Naive thymus-derived CD4-positive, alpha-beta T cell (primary cell): ENCODE measurements around the gene ISCU. TPM values are rescaled to one million over a fixed set of nuclear protein-coding genes. Genes with fewer than 3 reads are reported as not detected.

Experiments
- ATAC-seq: fragments of 150-1000 bp; cut with Tn5 transposase; 2 replicates; pipeline ENCODE4 v1.10.0; 2021; ENCODE audit warnings: mild to moderate bottlenecking, moderate library complexity
- CTCF ChIA-PET: fragments of 350-600 bp; sonication (Branson Sonifier 250); formaldehyde crosslinking; loops from one replicate; lab custom pipeline; 2021; ENCODE audit warnings: antibody characterized with exemption; lab: Charles Lee
- POLR2A ChIA-PET: fragments of 350-600 bp; sonication (Branson Sonifier 250); formaldehyde crosslinking; loops from one replicate; lab custom pipeline; 2021; ENCODE audit warnings: antibody characterized with exemption, inconsistent platforms; lab: Charles Lee
- DNase-seq, 9 donors: peaks; one replicate each; pipeline versions ENCODE4 v3.0.0 to v3.0.0-alpha.2; 2020 to 2022; ENCODE audit warnings: mixed read lengths in 1 of 9
- H3K27ac ChIP-seq: one replicate; pipeline ENCODE4 v1.7.0; 2013; ENCODE audit warnings: mild to moderate bottlenecking, low read depth, low read length, moderate library complexity
- H3K27me3 ChIP-seq, 2 donors: one replicate each; pipeline ENCODE4 v1.7.0; 2013; ENCODE audit warnings: low read length in 2 of 2, mild to moderate bottlenecking in 2 of 2, moderate library complexity in 2 of 2; ENCODE audit not compliant: control insufficient read depth in 2 of 2, insufficient read depth in 2 of 2
- H3K36me3 ChIP-seq, 3 experiments: 1 replicate in 2 of 3; 2 replicates in 1 of 3; pipeline ENCODE4 v1.7.0; 2013; ENCODE audit warnings: low read length in 3 of 3, mild to moderate bottlenecking in 3 of 3, moderate library complexity in 1 of 3; ENCODE audit not compliant: insufficient read depth in 3 of 3, control insufficient read depth in 2 of 3
- H3K4me1 ChIP-seq, 2 donors: one replicate each; pipeline ENCODE4 v1.7.0; 2013; ENCODE audit warnings: low read length in 2 of 2, mild to moderate bottlenecking in 2 of 2, moderate library complexity in 1 of 2; ENCODE audit not compliant: control insufficient read depth in 2 of 2, insufficient read depth in 2 of 2
- H3K4me3 ChIP-seq: 2 replicates; pipeline ENCODE4 v1.7.0; 2013; ENCODE audit warnings: mild to moderate bottlenecking, low read length
- H3K9me3 ChIP-seq, 3 experiments: 1 replicate in 2 of 3; 2 replicates in 1 of 3; pipeline ENCODE4 v1.7.0; 2013; ENCODE audit warnings: low read length in 3 of 3; ENCODE audit not compliant: control insufficient read depth in 2 of 3
- H3K27ac Mint-ChIP-seq, 9 donors: one replicate each; pipeline ENCODE4 v1.8.0; 2020 to 2022; ENCODE audit warnings: mixed read lengths in 9 of 9, mild to moderate bottlenecking in 8 of 9, moderate library complexity in 5 of 9, inconsistent platforms in 2 of 9
- H3K27me3 Mint-ChIP-seq, 5 donors: one replicate each; pipeline ENCODE4 v1.8.0; 2021 to 2022; ENCODE audit warnings: mixed read lengths in 5 of 5, mild to moderate bottlenecking in 1 of 5
- H3K36me3 Mint-ChIP-seq, 5 donors: one replicate each; pipeline ENCODE4 v1.8.0; 2020 to 2022; ENCODE audit warnings: mixed read lengths in 5 of 5, mild to moderate bottlenecking in 3 of 5, inconsistent platforms in 1 of 5
- H3K4me1 Mint-ChIP-seq, 7 donors: one replicate each; pipeline ENCODE4 v1.8.0; 2020 to 2022; ENCODE audit warnings: mixed read lengths in 7 of 7, mild to moderate bottlenecking in 3 of 7, inconsistent platforms in 1 of 7
- H3K4me3 Mint-ChIP-seq, 10 donors: one replicate each; pipeline ENCODE4 v1.8.0; 2020 to 2022; ENCODE audit warnings: mild to moderate bottlenecking in 10 of 10, mixed read lengths in 10 of 10, moderate library complexity in 6 of 10, inconsistent platforms in 2 of 10
- H3K9me3 Mint-ChIP-seq, 11 donors: one replicate each; pipeline ENCODE4 v1.8.0; 2020 to 2022; ENCODE audit warnings: mixed read lengths in 11 of 11, mild to moderate bottlenecking in 4 of 11, inconsistent platforms in 1 of 11, moderate library complexity in 1 of 11
- intact Hi-C, 2 donors: fragments of 100-400 bp; cut with micrococcal nuclease; formaldehyde crosslinking; loops; one replicate each; pipeline ENCODE4 v1.15.1; 2023
- polyA plus RNA-seq, 2 donors: library from polyadenylated mRNA; unstranded; fragments of 300-500 nt; fragmentation: Illumina TruSeq; gene quantifications; one replicate each; pipeline ENCODE4 v1.2.3, GENCODE V29; 2021
- total RNA-seq, 6 experiments: library from RNA in 5 of 6; stranded (reverse) in 5 of 6; gene quantifications; 1 replicate in 5 of 6; 2 replicates in 1 of 6; pipeline ENCODE4 v1.2.3 and lab custom pipeline; 2021 to 2026

The ISCU gene
- total and polyA plus RNA-seq, 7 experiments from 2014 or later: 51.7 to 401 (median 197) TPM

DNA sequence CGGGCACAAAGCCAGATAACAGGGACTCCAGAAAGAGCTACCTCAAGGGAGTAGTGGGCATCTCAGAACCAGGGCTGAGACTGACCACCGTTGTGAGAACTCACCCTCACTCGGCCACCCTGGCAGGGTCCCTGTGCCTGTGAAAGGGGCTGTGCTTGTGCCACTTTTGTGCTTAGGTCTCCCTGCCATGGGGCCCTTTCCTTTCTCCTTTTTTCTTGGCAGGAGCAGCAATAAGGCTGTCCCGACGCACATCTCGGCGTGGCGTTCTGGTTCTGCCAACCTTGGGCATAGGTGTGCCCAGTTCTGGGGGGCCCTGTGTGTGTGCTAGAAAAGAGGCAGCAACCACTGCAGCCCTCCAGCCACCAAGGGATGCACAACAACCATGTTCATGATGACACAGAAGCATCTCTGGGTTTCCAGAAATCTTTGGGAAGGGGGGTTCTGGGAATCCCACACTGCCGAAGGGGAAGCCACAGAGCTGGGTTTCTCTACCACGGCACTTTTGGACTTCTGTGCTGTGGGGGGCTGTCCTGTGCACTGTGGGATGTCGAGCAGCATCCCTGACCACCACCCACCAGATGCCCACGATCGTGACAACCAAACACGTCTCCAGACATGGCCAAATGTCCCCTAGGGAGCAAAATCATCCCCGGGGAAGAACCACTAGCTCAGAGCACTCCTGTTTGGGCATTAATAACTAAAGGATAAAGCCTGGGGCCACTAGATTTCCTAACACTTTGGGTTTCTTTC lies 48.6 kb downstream of the ISCU start:
- no peaks in the 10 kb centered on the region for H3K9me3 ChIP-seq
- ChIA-PET CTCF (interaction anchor here (0.7 to 2.5 kb wide), 5 partner anchors 8 to 193 kb away, joined by 3 to 9 read pairs (median 5); no protein-coding TSS in a partner anchor), POLR2A (no interaction called here)
- no peak overlapping the region for H3K27ac ChIP-seq
- H3K4me1 Mint-ChIP-seq: peaks cover 0 to 16% (median 5%) of the 10 kb centered on the region in 7 donors
- H3K36me3 Mint-ChIP-seq: peaks cover 0 to 15% (median 0%) of the 10 kb centered on the region in 5 donors
- H3K36me3 ChIP-seq: no peaks in the 10 kb centered on the region
- no peak for DNase-seq
- ATAC-seq: no peak
- no peaks in the 10 kb centered on the region for H3K27me3 ChIP-seq
- peak overlapping the region in 1 of 9 donors; percentile 16 for H3K27ac Mint-ChIP-seq
- H3K4me3 ChIP-seq: no peak overlapping the region
- no peaks in the 10 kb centered on the region for H3K27me3 Mint-ChIP-seq
- peaks cover 0 to 7% (median 0%) of the 10 kb centered on the region in 11 donors for H3K9me3 Mint-ChIP-seq
- peaks cover 0 to under 1% of the 10 kb centered on the region in 2 donors for H3K4me1 ChIP-seq
- no peak overlapping the region for H3K4me3 Mint-ChIP-seq
- intact Hi-C loops: loop anchor here in 1 of 2 donors (10.0 kb wide), 1 partner anchor 846 kb away; the partner anchor contains the start of gene PRDM4

GRCh38 chr12:108611884-108612415 lies 49.6 kb downstream of the ISCU start:
- peak; percentile 51 for ATAC-seq
- H3K36me3 ChIP-seq: no peaks in the 10 kb centered on the region
- peaks cover 6 to 10% of the 10 kb centered on the region in 2 donors for H3K4me1 ChIP-seq
- peaks cover 0 to 24% (median 0%) of the 10 kb centered on the region in 5 donors for H3K36me3 Mint-ChIP-seq
- peak in 5 of 9 donors; percentile 28 to 48 (median 43) for DNase-seq
- H3K27ac Mint-ChIP-seq: peak overlapping the region in 3 of 9 donors; percentile 16 to 56 (median 30)
- no peak overlapping the region for H3K4me3 Mint-ChIP-seq
- no peaks in the 10 kb centered on the region for H3K27me3 ChIP-seq
- no peaks in the 10 kb centered on the region for H3K9me3 ChIP-seq
- ChIA-PET POLR2A (interaction anchor here (0.6 kb wide), 1 partner anchor 20 kb away, joined by 3 read pairs; no protein-coding TSS in a partner anchor), CTCF (interaction anchor here (1.1 to 1.3 kb wide), 3 partner anchors 18 to 46 kb away, joined by 3 to 6 read pairs (median 4); no protein-coding TSS in a partner anchor)
- no peak overlapping the region for H3K4me3 ChIP-seq
- H3K9me3 Mint-ChIP-seq: peaks cover 0 to 12% (median 0%) of the 10 kb centered on the region in 11 donors
- H3K27ac ChIP-seq: no peak overlapping the region
- intact Hi-C loops: loop anchor here (1.0 to 10.0 kb wide), 3 partner anchors 35 to 847 kb away; partner anchors contain the start of gene PRDM4 (in 1 of the 2)
- peaks cover 8 to 25% (median 14%) of the 10 kb centered on the region in 7 donors for H3K4me1 Mint-ChIP-seq
- no peaks in the 10 kb centered on the region for H3K27me3 Mint-ChIP-seq

GRCh38 chr12:108612788-108613282 lies 50.4 kb downstream of the ISCU start:
- peaks cover 0 to 12% (median 0%) of the 10 kb centered on the region in 11 donors for H3K9me3 Mint-ChIP-seq
- no peak for ATAC-seq
- H3K27ac Mint-ChIP-seq: no peak overlapping the region
- no peaks in the 10 kb centered on the region for H3K27me3 ChIP-seq
- peaks cover 17 to 33% (median 23%) of the 10 kb centered on the region in 7 donors for H3K4me1 Mint-ChIP-seq
- no peaks in the 10 kb centered on the region for H3K9me3 ChIP-seq
- H3K4me3 ChIP-seq: no peak overlapping the region
- intact Hi-C loops: loop anchor here (1.0 to 10.0 kb wide), 3 partner anchors 34 to 848 kb away; partner anchors contain the start of gene PRDM4 (in 1 of the 2)
- H3K27ac ChIP-seq: no peak overlapping the region
- no peaks in the 10 kb centered on the region for H3K27me3 Mint-ChIP-seq
- ChIA-PET CTCF (interaction anchor here (0.8 to 2.1 kb wide), 6 partner anchors 17 to 192 kb away, joined by 3 to 7 read pairs (median 4); no protein-coding TSS in a partner anchor), POLR2A (interaction anchor here (7.0 to 10.5 kb wide), 2 partner anchors 19 to 47 kb away, joined by 110 to 132 read pairs; partner anchors contain the start of genes ISCU and SELPLG)
- no peaks in the 10 kb centered on the region for H3K36me3 ChIP-seq
- peaks cover 0 to 29% (median 0%) of the 10 kb centered on the region in 5 donors for H3K36me3 Mint-ChIP-seq
- no peak overlapping the region for H3K4me3 Mint-ChIP-seq
- peaks cover 14 to 19% of the 10 kb centered on the region in 2 donors for H3K4me1 ChIP-seq
- DNase-seq: no peak

- Histone ChIP-seq H3K4me3 (no peak overlapping the region), H3K36me3 (peaks cover 0 to 3% (median 0%) of the 10 kb centered on the region in 3 experiments), H3K4me1 (peaks cover 21 to 26% of the 10 kb centered on the region in 2 donors), H3K27ac (no peak overlapping the region), H3K9me3 (no peaks in the 10 kb centered on the region), H3K27me3 (no peaks in the 10 kb centered on the region)
- no peak for ATAC-seq
- Mint-ChIP-seq H3K4me3 (no peak overlapping the region), H3K27me3 (no peaks in the 10 kb centered on the region), H3K4me1 (peaks cover 24 to 40% (median 30%) of the 10 kb centered on the region in 7 donors), H3K36me3 (peaks cover 0 to 31% (median 0%) of the 10 kb centered on the region in 5 donors), H3K27ac (peak overlapping the region in 1 of 9 donors; percentile 31), H3K9me3 (peaks cover 0 to 12% (median 0%) of the 10 kb centered on the region in 11 donors)
- ChIA-PET CTCF (interaction anchor here (1.0 to 2.1 kb wide), 3 partner anchors 33 to 49 kb away, joined by 3 to 7 read pairs (median 4); no protein-coding TSS in a partner anchor), POLR2A (interaction anchor here (7.0 to 10.5 kb wide), 2 partner anchors 18 to 48 kb away, joined by 110 to 132 read pairs; partner anchors contain the start of genes ISCU and SELPLG)
- DNase-seq: no peak
- intact Hi-C loops: loop anchor here in 1 of 2 donors (10.0 kb wide), 1 partner anchor 849 kb away; the partner anchor contains the start of gene PRDM4
Observed at GRCh38 chr12:108613548-108613947, 51.2 kb downstream of the ISCU start.

GRCh38 chr12:108614041-108614440 lies 51.6 kb downstream of the ISCU start:
- Mint-ChIP-seq H3K4me1 (peaks cover 27 to 45% (median 33%) of the 10 kb centered on the region in 7 donors), H3K27me3 (no peaks in the 10 kb centered on the region), H3K27ac (peak overlapping the region in 6 of 9 donors; percentile 21 to 82 (median 59)), H3K9me3 (peaks cover 0 to 12% (median 0%) of the 10 kb centered on the region in 11 donors), H3K4me3 (no peak overlapping the region), H3K36me3 (peaks cover 0 to 33% (median 0%) of the 10 kb centered on the region in 5 donors)
- Histone ChIP-seq H3K9me3 (no peaks in the 10 kb centered on the region), H3K36me3 (peaks cover 0 to 7% (median 0%) of the 10 kb centered on the region in 3 experiments), H3K4me1 (peaks cover 21 to 27% of the 10 kb centered on the region in 2 donors), H3K27me3 (no peaks in the 10 kb centered on the region), H3K4me3 (no peak overlapping the region), H3K27ac (no peak overlapping the region)
- DNase-seq: no peak
- intact Hi-C loops: loop anchor here in 1 of 2 donors (10.0 kb wide), 1 partner anchor 849 kb away; the partner anchor contains the start of gene PRDM4
- ATAC-seq: no peak
- ChIA-PET CTCF (interaction anchor here (1.0 to 2.1 kb wide), 2 partner anchors 33 to 50 kb away, joined by 4 to 7 read pairs; no protein-coding TSS in a partner anchor), POLR2A (interaction anchor here (7.0 to 10.5 kb wide), 2 partner anchors 18 to 48 kb away, joined by 110 to 132 read pairs; partner anchors contain the start of genes ISCU and SELPLG)
